ENCODE data around the gene TMEM234. TPM values are rescaled to one million over a fixed set of nuclear protein-coding genes. Genes with fewer than 3 reads are reported as not detected.

TMEM234 gene
- total RNA-seq, 1 experiment from 2014 or later: 22.2 TPM

DNA sequence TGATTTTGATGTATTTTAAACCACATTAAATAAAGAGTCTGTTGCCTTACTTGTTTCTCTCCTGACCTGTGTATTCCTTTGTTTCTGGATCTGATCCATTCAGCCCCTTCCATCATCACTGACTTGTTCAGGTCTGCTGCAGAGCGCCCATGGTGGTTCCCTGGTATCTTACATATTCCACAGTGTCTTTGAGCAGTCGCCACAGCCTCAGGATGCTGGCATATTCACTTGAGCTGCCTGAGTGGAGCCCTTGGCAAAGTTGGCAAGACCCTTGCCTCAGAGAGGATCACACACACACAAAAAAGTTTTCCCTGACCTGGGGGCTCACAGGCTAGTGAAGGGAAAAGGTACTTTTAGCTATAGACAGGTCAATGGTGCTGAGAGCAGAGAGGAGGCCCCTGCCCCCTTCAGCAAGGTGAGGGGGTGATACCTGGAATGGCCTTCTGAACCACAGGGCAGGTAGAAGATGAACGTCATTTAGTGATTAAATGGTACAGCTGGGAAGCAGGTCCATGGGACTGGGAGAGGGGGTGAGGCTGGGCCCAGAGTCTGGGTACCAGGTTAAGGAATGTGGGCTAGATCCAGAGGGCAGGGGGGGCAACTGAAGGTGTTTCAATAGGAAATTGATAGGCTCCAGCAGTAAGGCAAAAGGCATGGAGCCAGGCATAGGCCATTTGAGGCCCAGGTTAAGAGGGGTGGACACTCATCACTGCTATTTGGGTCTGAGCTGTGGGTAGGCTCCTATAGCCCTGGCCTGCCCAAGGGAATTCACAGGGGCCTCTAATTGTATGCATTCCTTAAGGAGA, 23.7 kb downstream of the TMEM234 start:
- Mint-ChIP-seq H3K27me3 (ENCODE audit: insufficient read depth, unreplicated experiment) (no peaks in the 10 kb centered on the region), H3K4me3 (ENCODE audit: unreplicated experiment) (no peak overlapping the region), H3K9me3 (ENCODE audit: unreplicated experiment) (no peaks in the 10 kb centered on the region), H3K27ac (ENCODE audit: low read depth, unreplicated experiment) (no peak overlapping the region), H3K36me3 (ENCODE audit: insufficient read depth, unreplicated experiment) (peaks cover 42% of the 10 kb centered on the region), H3K4me1 (ENCODE audit: insufficient read depth, unreplicated experiment) (peaks cover 12% of the 10 kb centered on the region)
- CTCF ChIA-PET: interaction anchor here (0.6 to 3.3 kb wide), 3 partner anchors 8 to 56 kb away, joined by 3 to 11 read pairs (median 3); no protein-coding TSS in a partner anchor
- no TSS peak for BruUV-seq (replicated peaks)
- DNase-seq (ENCODE audit: unreplicated experiment): no peak
- intact Hi-C loops (cut with micrococcal nuclease): no loop called here
- TF ChIP-seq, protein P1, sequence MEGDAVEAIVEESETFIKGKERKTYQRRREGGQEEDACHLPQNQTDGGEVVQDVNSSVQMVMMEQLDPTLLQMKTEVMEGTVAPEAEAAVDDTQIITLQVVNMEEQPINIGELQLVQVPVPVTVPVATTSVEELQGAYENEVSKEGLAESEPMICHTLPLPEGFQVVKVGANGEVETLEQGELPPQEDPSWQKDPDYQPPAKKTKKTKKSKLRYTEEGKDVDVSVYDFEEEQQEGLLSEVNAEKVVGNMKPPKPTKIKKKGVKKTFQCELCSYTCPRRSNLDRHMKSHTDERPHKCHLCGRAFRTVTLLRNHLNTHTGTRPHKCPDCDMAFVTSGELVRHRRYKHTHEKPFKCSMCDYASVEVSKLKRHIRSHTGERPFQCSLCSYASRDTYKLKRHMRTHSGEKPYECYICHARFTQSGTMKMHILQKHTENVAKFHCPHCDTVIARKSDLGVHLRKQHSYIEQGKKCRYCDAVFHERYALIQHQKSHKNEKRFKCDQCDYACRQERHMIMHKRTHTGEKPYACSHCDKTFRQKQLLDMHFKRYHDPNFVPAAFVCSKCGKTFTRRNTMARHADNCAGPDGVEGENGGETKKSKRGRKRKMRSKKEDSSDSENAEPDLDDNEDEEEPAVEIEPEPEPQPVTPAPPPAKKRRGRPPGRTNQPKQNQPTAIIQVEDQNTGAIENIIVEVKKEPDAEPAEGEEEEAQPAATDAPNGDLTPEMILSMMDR (IDR thresholded peaks at IDR 0.05; ENCODE audit: unreplicated experiment): no peak
- POLR2A ChIA-PET: interaction anchor here (0.6 to 2.9 kb wide), 5 partner anchors 8 to 91 kb away, joined by 3 to 13 read pairs (median 9); partner anchors contain the start of genes IQCC, KPNA6 and TXLNA

DNA sequence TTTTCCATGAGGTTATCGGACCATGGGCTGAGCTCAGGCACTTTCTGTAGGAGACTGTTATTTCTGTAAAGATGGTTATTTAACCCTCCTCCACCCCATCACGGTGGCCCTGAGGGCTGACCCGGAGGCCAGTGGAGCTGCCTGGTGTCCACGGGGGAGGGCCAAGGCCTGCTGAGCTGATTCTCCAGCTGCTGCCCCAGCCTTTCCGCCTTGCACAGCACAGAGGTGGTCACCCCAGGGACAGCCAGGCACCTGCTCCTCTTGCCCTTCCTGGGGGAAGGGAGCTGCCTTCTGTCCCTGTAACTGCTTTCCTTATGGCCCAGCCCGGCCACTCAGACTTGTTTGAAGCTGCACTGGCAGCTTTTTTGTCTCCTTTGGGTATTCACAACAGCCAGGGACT, 24.3 kb downstream of the TMEM234 start:
- intact Hi-C loops (cut with micrococcal nuclease): no loop called here
- CTCF ChIA-PET: interaction anchor here (0.6 to 3.3 kb wide), 3 partner anchors 8 to 56 kb away, joined by 3 to 11 read pairs (median 3); no protein-coding TSS in a partner anchor
- no peak for DNase-seq (ENCODE audit: unreplicated experiment)

DNA sequence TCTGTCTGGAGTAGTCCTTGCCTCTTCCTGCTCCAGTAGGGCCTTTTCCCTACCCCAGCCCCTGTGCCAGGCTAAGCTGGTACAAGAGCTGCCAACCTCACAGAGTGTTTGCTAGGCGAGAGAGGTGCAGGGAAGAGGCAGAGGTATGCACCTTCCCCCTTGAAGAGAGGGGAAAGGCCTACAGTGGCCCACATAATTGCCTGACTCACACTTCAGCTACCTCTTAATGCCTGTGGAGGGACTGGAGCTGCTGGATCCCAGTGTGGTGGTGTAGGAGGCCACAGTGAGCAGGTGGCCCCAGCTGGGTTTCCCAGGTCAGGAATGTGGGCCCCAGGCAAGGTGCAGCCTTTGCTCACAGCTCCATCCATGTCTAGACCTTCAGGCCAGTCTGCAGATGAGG, 25.1 kb downstream of the TMEM234 start:
- intact Hi-C loops (cut with micrococcal nuclease): no loop called here
- POLR2A ChIA-PET: interaction anchor here (0.6 to 2.9 kb wide), 7 partner anchors 9 to 478 kb away, joined by 3 to 13 read pairs (median 5); partner anchors contain the start of genes IQCC, KPNA6 and TXLNA
- CTCF ChIA-PET: interaction anchor here (3.3 kb wide), 1 partner anchor 18 kb away, joined by 11 read pairs; no protein-coding TSS in a partner anchor
- Mint-ChIP-seq H3K27ac (ENCODE audit: low read depth, unreplicated experiment) (no peak overlapping the region), H3K9me3 (ENCODE audit: unreplicated experiment) (no peaks in the 10 kb centered on the region), H3K27me3 (ENCODE audit: insufficient read depth, unreplicated experiment) (no peaks in the 10 kb centered on the region), H3K36me3 (ENCODE audit: insufficient read depth, unreplicated experiment) (peaks cover 55% of the 10 kb centered on the region), H3K4me3 (ENCODE audit: unreplicated experiment) (no peak overlapping the region), H3K4me1 (ENCODE audit: insufficient read depth, unreplicated experiment) (peaks cover 12% of the 10 kb centered on the region)
- BruUV-seq (replicated peaks): no TSS peak
- DNase-seq (ENCODE audit: unreplicated experiment): no peak
- TF ChIP-seq, protein P1 (IDR thresholded peaks at IDR 0.05; ENCODE audit: unreplicated experiment): no peak

More for the DNA sequence above, 24.3 kb downstream of the TMEM234 start:
- Mint-ChIP-seq H3K4me1 (ENCODE audit: insufficient read depth, unreplicated experiment) (peaks cover 12% of the 10 kb centered on the region), H3K4me3 (ENCODE audit: unreplicated experiment) (no peak overlapping the region), H3K27ac (ENCODE audit: low read depth, unreplicated experiment) (no peak overlapping the region), H3K9me3 (ENCODE audit: unreplicated experiment) (no peaks in the 10 kb centered on the region), H3K27me3 (ENCODE audit: insufficient read depth, unreplicated experiment) (no peaks in the 10 kb centered on the region), H3K36me3 (ENCODE audit: insufficient read depth, unreplicated experiment) (peaks cover 48% of the 10 kb centered on the region)
- BruUV-seq (replicated peaks): no TSS peak
- POLR2A ChIA-PET: interaction anchor here (0.6 to 2.9 kb wide), 6 partner anchors 8 to 368 kb away, joined by 3 to 13 read pairs (median 6); partner anchors contain the start of genes IQCC, KPNA6 and TXLNA
- TF ChIP-seq, protein P1 (IDR thresholded peaks at IDR 0.05; ENCODE audit: unreplicated experiment): no peak

Data from MCF 10A (cell line).